Neural cell (in vitro differentiated cells): ENCODE data around the gene MAML3. TPM values are rescaled to one million over a fixed set of nuclear protein-coding genes. Genes with fewer than 3 reads are reported as not detected.

Experiments used
- H2AFZ ChIP-seq: fragments of 200-600, 300-800 bp; sonication (generic), shearing (Covaris generic); 2 replicates; pipeline ENCODE4 v1.6.0; 2014; ENCODE audit warnings: low read depth, mild to moderate bottlenecking, antibody characterized with exemption, low read length, moderate library complexity
- H3F3A ChIP-seq: fragments of 200-600 bp; shearing (Covaris generic); 2 replicates; pipeline ENCODE4 v1.6.1; 2016; ENCODE audit warnings: mild to moderate bottlenecking, moderate library complexity, mixed read lengths, antibody characterized with exemption, low read length; ENCODE audit not compliant: insufficient read depth, poor library complexity, severe bottlenecking
- H3K27ac ChIP-seq: fragments of 200-600, 300-800 bp; sonication (generic), shearing (Covaris generic); 2 replicates; pipeline ENCODE4 v1.5.1; 2014; ENCODE audit warnings: mild to moderate bottlenecking, low read length, moderate library complexity
- H3K27me3 ChIP-seq: fragments of 300-800, 200-600 bp; sonication (generic), shearing (Covaris generic); 2 replicates; pipeline ENCODE4 v1.6.0; 2014; ENCODE audit warnings: mild to moderate bottlenecking, low read depth, low read length, moderate library complexity; ENCODE audit not compliant: insufficient read depth
- H3K36me3 ChIP-seq: fragments of 300-800, 200-600 bp; sonication (generic), shearing (Covaris generic); 2 replicates; pipeline ENCODE4 v1.5.1; 2014; ENCODE audit warnings: mild to moderate bottlenecking, antibody characterized with exemption, low read length, moderate library complexity; ENCODE audit not compliant: insufficient read depth
- H3K4me2 ChIP-seq: fragments of 300-800, 200-600 bp; sonication (generic), shearing (Covaris generic); 2 replicates; pipeline ENCODE4 v1.6.0; 2014; ENCODE audit warnings: mild to moderate bottlenecking, low read length
- H3K4me3 ChIP-seq: fragments of 300-800, 200-600 bp; sonication (generic), shearing (Covaris generic); 2 replicates; pipeline ENCODE4 v1.5.1; 2014; ENCODE audit warnings: mild to moderate bottlenecking, low read length, moderate library complexity
- H3K79me2 ChIP-seq: fragments of 200-600 bp; shearing (Covaris generic); replicated peaks from 2 replicates; pipeline ENCODE4 v1.6.0; 2014; ENCODE audit warnings: mild to moderate bottlenecking, low read length, moderate library complexity; ENCODE audit not compliant: insufficient read depth
- H3K9ac ChIP-seq: fragments of 300-800, 200-600 bp; sonication (generic), shearing (Covaris generic); 2 replicates; pipeline ENCODE4 v1.6.1; 2016; ENCODE audit warnings: mild to moderate bottlenecking, low read length, mixed read lengths
- H3K9me2 ChIP-seq: fragments of 200-600 bp; shearing (Covaris generic); 2 replicates; pipeline ENCODE4 v1.6.1; 2016; ENCODE audit warnings: mild to moderate bottlenecking, low read length, mixed read lengths; ENCODE audit not compliant: insufficient read depth
- H3K9me3 ChIP-seq: fragments of 200-600, 300-800 bp; sonication (generic), shearing (Covaris generic); 2 replicates; pipeline ENCODE4 v1.6.1; 2016; ENCODE audit warnings: mild to moderate bottlenecking, mixed run types, low read length, moderate library complexity, mixed read lengths
- H4K20me1 ChIP-seq: fragments of 200-600 bp; shearing (Covaris generic); 2 replicates; pipeline ENCODE4 v1.6.1; 2016; ENCODE audit warnings: mild to moderate bottlenecking, mixed run types; ENCODE audit not compliant: insufficient read depth
- CTCF ChIP-seq: fragments of 450-650 bp; IDR thresholded peaks from 2 replicates; pipeline ENCODE4 v1.5.1; 2014; ENCODE audit warnings: antibody characterized with exemption, mild to moderate bottlenecking, moderate library complexity; ENCODE audit not compliant: poor library complexity, severe bottlenecking
- EP300 ChIP-seq: fragments of 450-650 bp; conservative IDR thresholded peaks from 2 replicates; pipeline ENCODE4 v1.6.1; 2014; ENCODE audit warnings: antibody characterized with exemption, mild to moderate bottlenecking, moderate library complexity; ENCODE audit not compliant: poor library complexity, severe bottlenecking
- EZH2 ChIP-seq: fragments of 200-600, 300-800 bp; shearing (Covaris generic), sonication (generic); IDR thresholded peaks from 2 replicates; pipeline ENCODE4 v1.6.1; 2014; ENCODE audit warnings: antibody characterized with exemption, low read length, borderline replicate concordance, mild to moderate bottlenecking; ENCODE audit not compliant: insufficient read depth, poor library complexity, severe bottlenecking
- MXI1 ChIP-seq: fragments of 450-650 bp; conservative IDR thresholded peaks from 2 replicates; pipeline ENCODE4 v1.6.1; 2014; ENCODE audit warnings: antibody characterized with exemption, mild to moderate bottlenecking; ENCODE audit not compliant: poor library complexity, severe bottlenecking
- POLR2AphosphoS5 ChIP-seq: IDR thresholded peaks from 2 replicates; pipeline ENCODE4 v1.6.1; 2012
- RAD21 ChIP-seq: fragments of 450-650 bp; conservative IDR thresholded peaks from 2 replicates; pipeline ENCODE4 v1.6.1; 2014; ENCODE audit warnings: antibody characterized with exemption, mild to moderate bottlenecking, moderate library complexity
- REST ChIP-seq: IDR thresholded peaks from 2 replicates; pipeline ENCODE4 v1.6.1; 2012; ENCODE audit warnings: borderline replicate concordance
- SMC3 ChIP-seq: fragments of 450-650 bp; conservative IDR thresholded peaks from 2 replicates; pipeline ENCODE4 v1.6.1; 2014; ENCODE audit warnings: antibody characterized with exemption, mild to moderate bottlenecking, moderate library complexity; ENCODE audit not compliant: poor library complexity
- TAF1 ChIP-seq: IDR thresholded peaks from 2 replicates; pipeline ENCODE4 v1.6.1; 2012; ENCODE audit warnings: low read depth
- polyA plus RNA-seq: library from polyadenylated mRNA; depleted of rRNA; stranded (reverse); fragments of >200 nt; gene quantifications from 2 replicates; pipeline ENCODE4 v1.2.3, GENCODE V29; 2014

The MAML3 gene
- polyA plus RNA-seq, 1 donor from 2014 or later: 10.2 TPM

DNA sequence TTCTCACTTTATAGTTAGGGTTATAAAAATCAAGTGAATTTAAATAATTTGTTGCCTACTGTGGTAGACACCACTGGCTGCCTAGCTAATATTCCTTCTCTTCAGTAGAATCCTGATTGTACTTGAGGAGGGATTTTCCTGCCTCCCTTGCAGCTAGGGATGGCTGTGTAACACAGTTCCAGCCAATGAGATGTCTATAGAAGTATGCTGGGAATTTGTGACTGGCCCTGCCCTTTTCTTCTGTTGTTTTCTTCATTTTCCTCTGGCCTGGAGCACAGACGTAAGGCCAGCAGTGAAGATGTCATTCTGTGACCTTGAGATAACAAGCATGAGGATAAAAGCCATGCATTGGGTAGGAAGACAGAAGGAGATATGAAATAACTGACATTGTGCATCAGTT, 343.3 kb downstream of the MAML3 start:
- Histone ChIP-seq H3K4me2 (no peak overlapping the region), H3K9me2 (no peaks in the 10 kb centered on the region), H2AFZ (no peak overlapping the region), H3K36me3 (no peaks in the 10 kb centered on the region), H3F3A (peaks cover 3% of the 10 kb centered on the region), H3K4me3 (no peak overlapping the region), H3K9ac (no peak overlapping the region), H4K20me1 (no peaks in the 10 kb centered on the region), H3K9me3 (no peaks in the 10 kb centered on the region), H3K27me3 (no peaks in the 10 kb centered on the region), H3K79me2 (peaks cover 16% of the 10 kb centered on the region), H3K27ac (no peak overlapping the region)
- TF ChIP-seq REST: no peak
- TF ChIP-seq CTCF: no peak
- no peak for TF ChIP-seq POLR2AphosphoS5
- no peak for TF ChIP-seq SMC3
- TF ChIP-seq EZH2: no peak
- no peak for TF ChIP-seq TAF1

DNA sequence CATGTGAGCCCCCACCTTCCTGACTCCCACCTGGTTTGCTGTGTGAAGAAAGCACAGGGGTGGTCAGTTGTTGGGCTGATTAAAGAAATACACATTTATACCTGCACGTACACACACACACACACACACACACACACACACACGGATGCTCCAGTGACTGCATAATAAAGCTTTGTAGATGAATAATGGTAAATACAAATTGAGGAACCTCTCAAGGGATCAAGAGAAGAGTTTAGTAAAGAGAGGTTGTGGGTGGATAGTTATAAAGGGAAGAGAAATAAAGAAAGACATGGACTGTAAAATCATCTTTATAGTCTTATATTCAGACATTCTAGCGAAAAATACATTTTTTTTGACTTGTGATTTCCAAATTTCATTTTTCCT, 344.2 kb downstream of the MAML3 start:
- H3K9me2 ChIP-seq: no peaks in the 10 kb centered on the region
- peak overlapping the region; percentile 68 for H3K27ac ChIP-seq
- peak overlapping the region; percentile 38 for H3K9ac ChIP-seq
- no peaks in the 10 kb centered on the region for H3K27me3 ChIP-seq
- no peaks in the 10 kb centered on the region for H3K9me3 ChIP-seq
- no peak overlapping the region for H3K4me3 ChIP-seq
- H2AFZ ChIP-seq: no peak overlapping the region
- peaks cover 3% of the 10 kb centered on the region for H3F3A ChIP-seq
- H3K79me2 ChIP-seq: peaks cover 18% of the 10 kb centered on the region
- no peak overlapping the region for H3K4me2 ChIP-seq
- no peaks in the 10 kb centered on the region for H3K36me3 ChIP-seq
- no peaks in the 10 kb centered on the region for H4K20me1 ChIP-seq
- TF ChIP-seq EZH2: no peak
- TF ChIP-seq POLR2AphosphoS5: no peak
- no peak for TF ChIP-seq RAD21
- TF ChIP-seq REST: no peak
- TF ChIP-seq MXI1: no peak
- TF ChIP-seq TAF1: no peak
- no peak for TF ChIP-seq SMC3
- no peak for TF ChIP-seq CTCF
- no peak for TF ChIP-seq EP300
